Adrenal gland (tissue), 12 donors: ENCODE measurements around the gene TAL1. TPM values are rescaled to one million over a fixed set of nuclear protein-coding genes. Genes with fewer than 3 reads are reported as not detected.

Experiments
- DNase-seq, 7 donors: peaks; one replicate each; pipeline ENCODE4 v3.0.0-alpha.2; 2019 to 2020
- H3K27ac ChIP-seq, 5 donors: fragments of 200-600 bp; sonication (generic) in 4 of 5; 1 replicate in 3 of 5; 2 replicates in 2 of 5; pipeline versions ENCODE4 v1.5.1 to v1.8.0; 2016 to 2020; ENCODE audit warnings: mild to moderate bottlenecking in 1 of 5
- H3K27me3 ChIP-seq: fragments of 200-600 bp; 2 replicates; pipeline ENCODE4 v1.8.0; 2021
- H3K36me3 ChIP-seq, 2 donors: fragments of 200-600 bp; replicated peaks in 1 of 2; 1 replicate in 1 of 2; 2 replicates in 1 of 2; pipeline versions ENCODE4 v1.5.1 to v1.8.0; 2018 to 2022
- H3K4me1 ChIP-seq, 2 donors: fragments of 200-600 bp; replicated peaks in 1 of 2; 1 replicate in 1 of 2; 2 replicates in 1 of 2; pipeline versions ENCODE4 v1.5.1 to v1.8.0; 2018 to 2021
- H3K4me3 ChIP-seq, 4 donors: fragments of 200-600 bp; sonication (generic) in 3 of 4; one replicate each; pipeline ENCODE4 v1.5.1; 2016 to 2018
- H3K9me3 ChIP-seq, 3 donors: fragments of 200-600 bp; sonication (generic) in 1 of 3; replicated peaks in 1 of 3; 1 replicate in 2 of 3; 2 replicates in 1 of 3; pipeline versions ENCODE4 v1.5.1 to v1.8.0; 2016 to 2021
- CTCF ChIP-seq, 6 experiments: fragments of 450-650 bp in 4 of 6; fragments of 200-600 bp in 2 of 6; sonication (generic) in 1 of 6; IDR thresholded peaks; 1 replicate in 5 of 6; 2 replicates in 1 of 6; pipeline versions ENCODE4 v1.5.1 to v1.8.0; 2016 to 2021; ENCODE audit warnings: antibody characterized with exemption in 6 of 6, mild to moderate bottlenecking in 2 of 6, moderate library complexity in 1 of 6
- POLR2A ChIP-seq, 2 donors: fragments of 450-650 bp; IDR thresholded peaks; one replicate each; pipeline ENCODE4 v1.6.1; 2017; ENCODE audit warnings: antibody characterized with exemption in 2 of 2, mild to moderate bottlenecking in 2 of 2, moderate library complexity in 1 of 2
- WGBS, 4 donors: extraction: QIAGEN DNeasy Blood & Tissue Kit in 2 of 4; methylation state at CpG; one replicate each; pipeline versions ENCODE4 v1.1.5 to v1.1.7; 2013 to 2017; 5-methylcytosine and 5-hydroxymethylcytosine counted together
- intact Hi-C, 2 donors: fragments of 100-400 bp; cut with DNase I; formaldehyde crosslinking; loops; one replicate each; pipeline versions ENCODE4 v1.14.1 to v1.15.0; 2022 to 2023
- polyA plus RNA-seq, 3 donors: library from polyadenylated mRNA; stranded (reverse); fragments of 200-250 nt in 2 of 3; fragments of 350-450 nt in 1 of 3; fragmentation: Illumina TruSeq in 1 of 3; extraction: RNeasy Lipid Tissue Mini Kit (QIAGEN cat#74804) in 1 of 3; gene quantifications; one replicate each; pipeline ENCODE4 v1.2.3, GENCODE V29; 2013 to 2014
- total RNA-seq, 9 donors: library from RNA; depleted of rRNA in 4 of 9; stranded (reverse); fragments of >200 nt in 4 of 9; fragments of 120-200 nt in 1 of 9; fragmentation: NEBNext Ultra II Directional in 1 of 9; extraction: Animal tissue kit (Norgen Biotek cat#: 25700) in 1 of 9; gene quantifications; one replicate each; pipeline versions ENCODE4 v1.1.0 to v1.2.4, GENCODE V29; 2013 to 2023
- donor health status: healthy with polysubstance abuse.
- donor health status: Bipolar disorder and iron deficiency.
- donor health status: DM: yes; HTN: yes; CAD: no.
- donor health status: DM: no; HTN: no; CAD: no.
- donor health status: DM: no; HTN: no; CAD: no.
- donor health status: DM: yes; HTN: yes; CAD: no.

TAL1 gene
- total and polyA plus RNA-seq, 12 donors: 1.2 to 13.4 (median 3.2) TPM

GRCh38 chr1:47226121-47226838, 5.7 kb downstream of the TAL1 start:
- WGBS, 4 donors: 35 to 47% (median 41%) methylated on average over 17 to 19 of the region's 19 CpGs
- intact Hi-C loops: no loop called here
- peaks cover 0 to 10% of the 10 kb centered on the region in 2 donors for H3K4me1 ChIP-seq
- H3K4me3 ChIP-seq: peak overlapping the region in 1 of 4 donors; percentile 54
- H3K27me3 ChIP-seq: peaks cover 66% of the 10 kb centered on the region
- no peak for DNase-seq
- H3K27ac ChIP-seq: peak overlapping the region in 1 of 5 donors; percentile 6
- TF ChIP-seq POLR2A (IDR thresholded peaks at IDR 0.05) (no peak), CTCF (IDR thresholded peaks at IDR 0.05) (no peak)
- H3K9me3 ChIP-seq: no peaks in the 10 kb centered on the region
- no peaks in the 10 kb centered on the region for H3K36me3 ChIP-seq

GRCh38 chr1:47225430-47226100, 6.5 kb downstream of the TAL1 start:
- Histone ChIP-seq H3K27me3 (peaks cover 60% of the 10 kb centered on the region), H3K27ac (peak overlapping the region in 1 of 5 donors; percentile 34), H3K36me3 (no peaks in the 10 kb centered on the region), H3K4me1 (peaks cover 0 to 10% of the 10 kb centered on the region in 2 donors), H3K9me3 (no peaks in the 10 kb centered on the region), H3K4me3 (peak overlapping the region in 1 of 4 donors; percentile 54)
- TF ChIP-seq CTCF (IDR thresholded peaks at IDR 0.05) (no peak), POLR2A (IDR thresholded peaks at IDR 0.05) (no peak)
- 1 to 4% (median 3%) methylated on average over 9 to 78 of the region's 79 CpGs for WGBS, 4 donors
- intact Hi-C loops: no loop called here
- peak in 1 of 7 donors; percentile 27 for DNase-seq

GRCh38 chr1:47224676-47225399, 7.2 kb downstream of the TAL1 start:
- Histone ChIP-seq H3K27me3 (peaks cover 53% of the 10 kb centered on the region), H3K36me3 (no peaks in the 10 kb centered on the region), H3K4me3 (peak overlapping the region in 1 of 4 donors; percentile 54), H3K27ac (no peak overlapping the region), H3K4me1 (peaks cover 0 to 10% of the 10 kb centered on the region in 2 donors), H3K9me3 (no peaks in the 10 kb centered on the region)
- intact Hi-C loops: no loop called here
- 5 to 8% (median 7%) methylated on average over 20 to 30 of the region's 30 CpGs for whole genome bisulfite sequencing, 4 donors
- peak in 1 of 7 donors; percentile 30 for DNase-seq
- TF ChIP-seq POLR2A (IDR thresholded peaks at IDR 0.05) (no peak), CTCF (IDR thresholded peaks at IDR 0.05) (no peak)
